Endothelial cell (in vitro differentiated cells): ENCODE data around the gene CGNL1. TPM values are rescaled to one million over a fixed set of nuclear protein-coding genes. Genes with fewer than 3 reads are reported as not detected.

Experiments
- DNase-seq: peaks from one replicate; pipeline ENCODE4 v3.0.0; 2021; ENCODE audit warnings: low spot score
- H3K27ac Mint-ChIP-seq: one replicate; pipeline ENCODE4 v1.8.0; 2021; ENCODE audit warnings: mixed read lengths, inconsistent platforms; ENCODE audit not compliant: unreplicated experiment
- H3K27me3 Mint-ChIP-seq: one replicate; pipeline ENCODE4 v1.8.0; 2021; ENCODE audit warnings: mild to moderate bottlenecking, moderate library complexity, mixed read lengths, inconsistent platforms; ENCODE audit not compliant: unreplicated experiment
- H3K36me3 Mint-ChIP-seq: one replicate; pipeline ENCODE4 v1.8.0; 2021; ENCODE audit warnings: mild to moderate bottlenecking, low read depth, mixed read lengths, inconsistent platforms; ENCODE audit not compliant: unreplicated experiment
- H3K4me1 Mint-ChIP-seq: one replicate; pipeline ENCODE4 v1.8.0; 2021; ENCODE audit warnings: mild to moderate bottlenecking, mixed read lengths, inconsistent platforms; ENCODE audit not compliant: unreplicated experiment
- H3K4me3 Mint-ChIP-seq: one replicate; pipeline ENCODE4 v1.8.0; 2021; ENCODE audit warnings: mild to moderate bottlenecking, mixed read lengths, inconsistent platforms; ENCODE audit not compliant: unreplicated experiment
- H3K9me3 Mint-ChIP-seq: one replicate; pipeline ENCODE4 v1.8.0; 2021; ENCODE audit warnings: mixed read lengths, inconsistent platforms; ENCODE audit not compliant: unreplicated experiment
- CTCF ChIP-seq: fragments of 200-600 bp; sonication (generic); IDR thresholded peaks from one replicate; pipeline ENCODE4 v1.5.0; 2021; ENCODE audit warnings: antibody characterized with exemption; ENCODE audit not compliant: unreplicated experiment
- total RNA-seq: library from RNA; stranded (reverse); fragmentation: NEBNext Ultra II Directional; extraction: Animal tissue kit (Norgen Biotek cat#: 25700); gene quantifications from one replicate; pipeline ENCODE4 v1.2.1, GENCODE V29; 2021; ENCODE audit not compliant: unreplicated experiment

Gene CGNL1
- total RNA-seq, 1 donor from 2014 or later = 238 TPM

GRCh38 chr15:57549935-57550334, 173.6 kb downstream of the CGNL1 start:
- no peak overlapping the region for H3K4me3 Mint-ChIP-seq
- peaks cover 13% of the 10 kb centered on the region for H3K27me3 Mint-ChIP-seq
- peaks cover 58% of the 10 kb centered on the region for H3K4me1 Mint-ChIP-seq
- peaks cover 72% of the 10 kb centered on the region for H3K36me3 Mint-ChIP-seq
- TF ChIP-seq CTCF = no peak
- DNase-seq = no peak
- peak overlapping the region; percentile 42 for H3K27ac Mint-ChIP-seq
- no peaks in the 10 kb centered on the region for H3K9me3 Mint-ChIP-seq

- no peak for DNase-seq
- Mint-ChIP-seq H3K4me3 (no peak overlapping the region), H3K9me3 (no peaks in the 10 kb centered on the region), H3K4me1 (peaks cover 65% of the 10 kb centered on the region), H3K36me3 (peaks cover 72% of the 10 kb centered on the region), H3K27me3 (peaks cover 13% of the 10 kb centered on the region), H3K27ac (peak overlapping the region; percentile 94)
- TF ChIP-seq CTCF = no peak
These were observed 174.3 kb downstream of the CGNL1 start for GRCh38 chr15:57550640-57551039.

- peak overlapping the region; percentile 24 for H3K4me3 Mint-ChIP-seq
- TF ChIP-seq CTCF = no peak
- H3K27ac Mint-ChIP-seq = peak overlapping the region; percentile 94
- peaks cover 19% of the 10 kb centered on the region for H3K27me3 Mint-ChIP-seq
- no peaks in the 10 kb centered on the region for H3K9me3 Mint-ChIP-seq
- peaks cover 67% of the 10 kb centered on the region for H3K36me3 Mint-ChIP-seq
- DNase-seq = peak; percentile 65
- peaks cover 70% of the 10 kb centered on the region for H3K4me1 Mint-ChIP-seq
These were observed 175.7 kb downstream of the CGNL1 start for GRCh38 chr15:57551715-57552677.

GRCh38 chr15:57552678-57553334, 176.5 kb downstream of the CGNL1 start:
- Mint-ChIP-seq H3K4me3 (no peak overlapping the region), H3K9me3 (no peaks in the 10 kb centered on the region), H3K4me1 (peaks cover 70% of the 10 kb centered on the region), H3K27ac (peak overlapping the region; percentile 94), H3K27me3 (peaks cover 19% of the 10 kb centered on the region), H3K36me3 (peaks cover 64% of the 10 kb centered on the region)
- no peak for DNase-seq
- no peak for TF ChIP-seq CTCF
